Brain microvascular endothelial cell (primary cell): Measurements from ENCODE around the gene ARMC9.

Source experiments
- DNase-seq: peaks from one replicate; pipeline ENCODE4 v3.0.0-alpha.2; 2020
- H3K27ac ChIP-seq: fragments of 250-450 bp; sonication (Bioruptor Pico); 2 replicates; pipeline ENCODE4 v1.5.1; 2020; ENCODE audit warnings: mild to moderate bottlenecking, moderate library complexity
- H3K27me3 ChIP-seq: fragments of 250-450 bp; sonication (Bioruptor Pico); replicated peaks from 2 replicates; pipeline ENCODE4 v1.5.1; 2020; ENCODE audit warnings: mild to moderate bottlenecking
- H3K36me3 ChIP-seq: fragments of 250-450 bp; sonication (Bioruptor Pico); replicated peaks from 2 replicates; pipeline ENCODE4 v1.5.1; 2020; ENCODE audit warnings: mild to moderate bottlenecking
- H3K4me3 ChIP-seq: 2 replicates; pipeline ENCODE4 v1.5.1; 2011; ENCODE audit warnings: low read depth, mild to moderate bottlenecking, control low read depth, low read length, moderate library complexity
- in situ Hi-C: cut with HindIII; loops from 2 replicates; pipeline ENCODE4 v1.10.0; 2017; ENCODE audit warnings: low sequenced_read_pairs, low pct_ligation_motif_present
- TF ChIP-seq, protein P1 (sequence below): IDR thresholded peaks from 2 replicates; pipeline ENCODE4 v1.5.1; 2011; ENCODE audit warnings: low read depth, mild to moderate bottlenecking, moderate library complexity, low read length, control low read depth, inconsistent platforms; ENCODE audit errors: missing control alignments

Gene ARMC9

DNA sequence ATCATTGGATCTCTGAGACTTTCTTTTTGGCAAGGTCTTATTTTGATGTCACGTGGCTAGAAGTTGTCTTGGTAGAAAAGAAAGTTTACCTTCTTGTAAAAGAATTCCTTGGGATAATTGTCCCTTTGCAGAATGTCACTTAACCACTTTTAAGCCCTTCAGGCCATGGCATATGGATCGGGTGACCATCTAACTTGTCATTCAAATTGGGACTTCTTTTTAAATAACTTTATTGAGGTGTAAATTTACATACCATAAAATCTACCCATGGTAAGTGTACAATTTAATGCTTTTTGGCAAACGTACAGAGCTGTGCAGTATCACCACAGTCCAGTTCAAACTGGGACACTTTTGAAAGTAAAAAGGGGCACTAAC lies 24.6 kb downstream of the ARMC9 start:
- TF ChIP-seq, protein P1, sequence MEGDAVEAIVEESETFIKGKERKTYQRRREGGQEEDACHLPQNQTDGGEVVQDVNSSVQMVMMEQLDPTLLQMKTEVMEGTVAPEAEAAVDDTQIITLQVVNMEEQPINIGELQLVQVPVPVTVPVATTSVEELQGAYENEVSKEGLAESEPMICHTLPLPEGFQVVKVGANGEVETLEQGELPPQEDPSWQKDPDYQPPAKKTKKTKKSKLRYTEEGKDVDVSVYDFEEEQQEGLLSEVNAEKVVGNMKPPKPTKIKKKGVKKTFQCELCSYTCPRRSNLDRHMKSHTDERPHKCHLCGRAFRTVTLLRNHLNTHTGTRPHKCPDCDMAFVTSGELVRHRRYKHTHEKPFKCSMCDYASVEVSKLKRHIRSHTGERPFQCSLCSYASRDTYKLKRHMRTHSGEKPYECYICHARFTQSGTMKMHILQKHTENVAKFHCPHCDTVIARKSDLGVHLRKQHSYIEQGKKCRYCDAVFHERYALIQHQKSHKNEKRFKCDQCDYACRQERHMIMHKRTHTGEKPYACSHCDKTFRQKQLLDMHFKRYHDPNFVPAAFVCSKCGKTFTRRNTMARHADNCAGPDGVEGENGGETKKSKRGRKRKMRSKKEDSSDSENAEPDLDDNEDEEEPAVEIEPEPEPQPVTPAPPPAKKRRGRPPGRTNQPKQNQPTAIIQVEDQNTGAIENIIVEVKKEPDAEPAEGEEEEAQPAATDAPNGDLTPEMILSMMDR = no peak
- H3K4me3 ChIP-seq = no peak overlapping the region
- in situ Hi-C loops = no loop called here
- peaks cover 50% of the 10 kb centered on the region for H3K36me3 ChIP-seq
- H3K27ac ChIP-seq = peak overlapping the region; percentile 79
- no peak for DNase-seq
- no peaks in the 10 kb centered on the region for H3K27me3 ChIP-seq

DNA sequence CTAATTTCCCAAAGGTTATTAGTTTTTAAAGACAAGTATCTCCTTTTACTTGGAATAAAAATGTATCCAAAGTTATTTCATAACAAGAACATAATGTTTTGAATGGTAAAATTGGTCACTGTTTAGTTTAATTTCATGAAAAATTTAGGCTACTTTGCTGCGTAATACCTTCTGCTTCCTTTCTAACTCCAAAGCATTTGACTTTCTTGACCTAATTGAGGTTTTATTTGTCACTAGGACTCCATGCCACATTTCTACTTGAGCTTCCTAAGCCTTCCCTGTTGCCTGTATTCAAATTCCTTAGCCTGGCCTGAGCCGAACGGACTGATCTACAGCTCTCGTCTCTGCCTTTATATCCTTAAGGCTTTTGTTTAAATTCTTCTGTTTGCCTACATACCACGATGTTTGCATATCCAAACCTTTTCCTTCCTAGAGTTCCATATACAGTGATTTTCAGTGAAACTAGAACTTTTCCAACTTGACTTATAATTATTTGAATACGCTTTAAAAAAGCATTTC lies 25.1 kb downstream of the ARMC9 start:
- Histone ChIP-seq H3K27me3 (no peaks in the 10 kb centered on the region), H3K27ac (no peak overlapping the region), H3K36me3 (peaks cover 53% of the 10 kb centered on the region), H3K4me3 (no peak overlapping the region)
- TF ChIP-seq, protein P1 = no peak
- in situ Hi-C loops = no loop called here
- DNase-seq = no peak

DNA sequence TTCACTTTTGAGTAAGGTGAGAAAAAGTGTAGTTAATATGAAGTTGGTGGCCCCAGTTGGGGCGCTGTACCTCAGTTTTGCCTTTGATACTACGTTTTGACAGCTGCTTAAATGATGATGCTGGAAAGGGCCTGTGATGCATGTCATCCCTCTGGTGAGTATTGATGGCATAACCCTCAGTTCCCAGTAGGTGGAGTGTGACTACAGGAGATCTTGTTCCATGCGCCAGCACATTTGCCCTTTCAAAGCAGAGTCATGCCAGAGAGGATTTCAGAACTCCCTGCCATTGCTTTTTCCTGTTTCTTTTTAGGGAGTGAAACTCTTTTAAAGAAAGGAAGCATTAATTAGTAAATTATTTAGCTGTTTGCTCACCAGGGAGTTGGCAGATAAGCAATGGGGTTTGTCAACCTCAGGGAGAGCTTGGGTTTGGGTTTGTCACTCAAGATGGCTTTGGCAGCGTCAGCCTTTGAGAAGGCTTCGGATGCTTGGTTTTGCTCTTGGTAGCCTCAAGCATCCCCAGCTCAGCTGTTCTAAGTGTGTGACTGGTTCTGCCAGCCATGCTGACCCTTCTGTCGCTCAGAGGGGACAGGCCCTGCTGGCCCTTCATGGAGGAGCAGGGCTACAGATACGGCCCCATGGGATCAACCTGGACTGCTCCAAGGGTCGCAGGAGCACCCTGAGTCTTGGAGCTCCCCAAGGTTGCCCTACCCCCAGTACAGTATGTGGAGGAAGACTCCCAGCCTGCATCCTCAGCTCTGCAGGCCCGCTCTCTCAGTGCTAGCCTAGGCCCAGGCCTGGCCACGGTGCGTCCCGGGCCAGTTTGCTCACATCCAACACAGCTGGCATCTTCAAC lies 29.1 kb downstream of the ARMC9 start:
- TF ChIP-seq, protein P1 = peak; percentile 84
- Histone ChIP-seq H3K27me3 (no peaks in the 10 kb centered on the region), H3K36me3 (peaks cover 46% of the 10 kb centered on the region), H3K4me3 (no peak overlapping the region), H3K27ac (no peak overlapping the region)
- in situ Hi-C loops = no loop called here
- peak; percentile 79 for DNase-seq

DNA sequence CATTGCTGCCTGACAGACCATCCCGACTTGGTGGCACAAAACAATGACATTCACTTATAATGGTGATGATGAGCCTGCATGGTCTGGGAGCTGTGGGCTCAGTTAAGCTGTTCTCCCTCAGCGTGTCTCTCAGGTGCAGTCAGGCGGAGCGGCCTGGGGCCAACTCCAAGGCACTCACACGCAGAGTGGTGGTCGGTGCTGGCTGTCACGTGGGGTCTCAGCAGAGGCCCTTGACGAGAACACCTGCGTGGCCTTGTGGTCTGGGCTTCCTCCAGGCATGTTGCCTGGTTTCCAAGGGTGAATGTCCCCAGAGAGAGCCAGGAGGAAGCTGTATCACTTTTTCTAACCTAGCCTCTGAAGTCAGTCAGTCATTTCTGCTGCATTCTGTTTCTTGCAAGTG lies 29.8 kb downstream of the ARMC9 start:
- H3K4me3 ChIP-seq = no peak overlapping the region

DNA sequence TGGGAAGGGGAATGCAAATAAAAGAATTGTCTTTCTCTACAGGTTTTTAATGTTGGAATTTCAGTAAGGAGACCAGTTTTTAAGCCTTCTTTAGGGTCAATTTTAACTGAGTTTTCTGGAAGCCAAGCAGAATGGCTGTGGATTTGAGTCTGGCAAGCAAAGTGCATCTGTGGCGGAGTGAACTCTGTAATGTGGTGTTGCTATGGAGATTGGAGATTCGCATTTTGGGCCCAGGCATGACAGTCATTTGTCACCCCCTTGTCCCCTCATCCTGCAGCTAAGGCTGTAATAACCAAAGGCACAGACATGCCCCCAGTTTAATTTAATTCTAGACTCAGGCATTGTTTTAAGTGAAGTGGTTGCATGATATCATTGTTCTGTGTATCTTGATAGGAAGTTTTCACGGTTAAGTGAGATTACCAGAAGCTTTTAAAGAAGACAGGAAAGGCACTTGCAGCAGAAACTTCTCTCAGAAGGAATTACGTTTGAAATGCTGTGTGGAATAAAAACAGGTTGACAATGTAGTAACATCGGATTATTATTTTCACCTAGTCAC lies 30.6 kb downstream of the ARMC9 start:
- Histone ChIP-seq H3K36me3 (peaks cover 38% of the 10 kb centered on the region), H3K27ac (no peak overlapping the region), H3K27me3 (no peaks in the 10 kb centered on the region), H3K4me3 (no peak overlapping the region)
- in situ Hi-C loops = no loop called here
- DNase-seq = no peak
- TF ChIP-seq, protein P1 = no peak

More for the DNA sequence above, 29.8 kb downstream of the ARMC9 start:
- Histone ChIP-seq H3K27ac (no peak overlapping the region), H3K36me3 (peaks cover 39% of the 10 kb centered on the region), H3K27me3 (no peaks in the 10 kb centered on the region)
- in situ Hi-C loops = no loop called here
- TF ChIP-seq, protein P1 = no peak
- DNase-seq = no peak
